H9 (cell line): Measurements from ENCODE around the gene F3. TPM values are rescaled to one million over a fixed set of nuclear protein-coding genes. Genes with fewer than 3 reads are reported as not detected.

Experiments
- DNase-seq: peaks from one replicate; pipeline ENCODE4 v3.0.0-alpha.2; 2017
- H2AFZ ChIP-seq: one replicate; pipeline ENCODE4 v1.6.1; 2013; ENCODE audit warnings: mild to moderate bottlenecking, low read length, control low read depth, moderate library complexity
- H2AK5ac ChIP-seq: 2 replicates; pipeline ENCODE4 v1.6.1; 2013; ENCODE audit warnings: low read length, control low read depth, mixed read lengths; ENCODE audit not compliant: insufficient read length
- H2BK120ac ChIP-seq: one replicate; pipeline ENCODE4 v1.6.1; 2013; ENCODE audit warnings: low read depth, mild to moderate bottlenecking, low read length, control low read depth, inconsistent platforms; ENCODE audit not compliant: poor library complexity, severe bottlenecking
- H2BK12ac ChIP-seq: 2 replicates; pipeline ENCODE4 v1.6.1; 2013; ENCODE audit warnings: low read length, control low read depth, mixed read lengths, low read depth; ENCODE audit not compliant: insufficient read length
- H2BK15ac ChIP-seq: 2 replicates; pipeline ENCODE4 v1.6.1; 2013; ENCODE audit warnings: low read depth, low read length, control low read depth
- H2BK20ac ChIP-seq: one replicate; pipeline ENCODE4 v1.6.1; 2013; ENCODE audit warnings: low read depth, mild to moderate bottlenecking, low read length, control low read depth, inconsistent platforms; ENCODE audit not compliant: poor library complexity, severe bottlenecking
- H2BK5ac ChIP-seq: 2 replicates; pipeline ENCODE4 v1.6.1; 2013; ENCODE audit warnings: low read length, control low read depth, mixed read lengths; ENCODE audit not compliant: insufficient read length
- H3K14ac ChIP-seq: 2 replicates; pipeline ENCODE4 v1.6.1; 2013; ENCODE audit warnings: low read length, control low read depth; ENCODE audit not compliant: insufficient read depth
- H3K18ac ChIP-seq: 2 replicates; pipeline ENCODE4 v1.6.1; 2013; ENCODE audit warnings: low read depth, mild to moderate bottlenecking, mixed read lengths, low read length, control low read depth; ENCODE audit not compliant: insufficient read length
- H3K23ac ChIP-seq: 2 replicates; pipeline ENCODE4 v1.6.1; 2013; ENCODE audit warnings: low read length, control low read depth, mixed read lengths, low read depth; ENCODE audit not compliant: insufficient read length
- H3K23me2 ChIP-seq: 2 replicates; pipeline ENCODE4 v1.6.1; 2013; ENCODE audit warnings: low read depth, mild to moderate bottlenecking, mixed read lengths, low read length, control low read depth; ENCODE audit not compliant: insufficient read length, poor library complexity, severe bottlenecking
- H3K27ac ChIP-seq: 2 replicates; pipeline ENCODE4 v1.5.1; 2013; ENCODE audit warnings: low read length, control low read depth, mixed read lengths, low read depth; ENCODE audit not compliant: insufficient read length
- H3K27me3 ChIP-seq: 2 replicates; pipeline ENCODE4 v1.6.1; 2013; ENCODE audit warnings: low read length, control low read depth, inconsistent platforms; ENCODE audit not compliant: insufficient read depth
- H3K4ac ChIP-seq: 2 replicates; pipeline ENCODE4 v1.6.1; 2013; ENCODE audit warnings: low read depth, mild to moderate bottlenecking, control low read depth, inconsistent platforms, low read length, moderate library complexity
- H3K4me1 ChIP-seq: 2 replicates; pipeline ENCODE4 v1.6.1; 2013; ENCODE audit warnings: low read length, control low read depth, inconsistent platforms; ENCODE audit not compliant: insufficient read depth
- H3K4me2 ChIP-seq: 2 replicates; pipeline ENCODE4 v1.6.1; 2013; ENCODE audit warnings: low read length, control low read depth, mixed read lengths; ENCODE audit not compliant: insufficient read length, insufficient read depth
- H3K56ac ChIP-seq: 2 replicates; pipeline ENCODE4 v1.6.1; 2013; ENCODE audit warnings: low read depth, mild to moderate bottlenecking, mixed read lengths, low read length, control low read depth; ENCODE audit not compliant: insufficient read length
- H3K79me1 ChIP-seq: 2 replicates; pipeline ENCODE4 v1.6.1; 2013; ENCODE audit warnings: low read depth, mild to moderate bottlenecking, moderate library complexity, low read length, control low read depth, inconsistent platforms; ENCODE audit not compliant: insufficient read depth, poor library complexity, severe bottlenecking
- H3K79me2 ChIP-seq: 2 replicates; pipeline ENCODE4 v1.6.1; 2013; ENCODE audit warnings: low read length, control low read depth, inconsistent platforms; ENCODE audit not compliant: insufficient read depth
- H3K9ac ChIP-seq: 2 replicates; pipeline ENCODE4 v1.6.1; 2013; ENCODE audit warnings: low read length, control low read depth, mixed read lengths; ENCODE audit not compliant: insufficient read length; ENCODE audit errors: extremely low read depth
- H3K9me3 ChIP-seq: one replicate; pipeline ENCODE4 v1.6.1; 2013; ENCODE audit warnings: low read depth, low read length, inconsistent platforms; ENCODE audit not compliant: control insufficient read depth
- H3T11ph ChIP-seq: one replicate; pipeline ENCODE4 v1.6.1; 2013; ENCODE audit warnings: mild to moderate bottlenecking, low read length, control low read depth, inconsistent platforms
- H4K20me1 ChIP-seq: one replicate; pipeline ENCODE4 v1.6.1; 2013; ENCODE audit not compliant: control insufficient read depth, insufficient read length, insufficient read depth
- H4K5ac ChIP-seq: 2 replicates; pipeline ENCODE4 v1.6.1; 2013; ENCODE audit warnings: low read depth, mild to moderate bottlenecking, mixed read lengths, low read length, control low read depth; ENCODE audit not compliant: insufficient read length
- H4K8ac ChIP-seq: replicated peaks from 2 replicates; pipeline ENCODE4 v1.6.1; 2013; ENCODE audit warnings: low read length, control low read depth, mixed read lengths, low read depth; ENCODE audit not compliant: insufficient read length
- H4K91ac ChIP-seq: 2 replicates; pipeline ENCODE4 v1.6.1; 2013; ENCODE audit warnings: low read depth, mild to moderate bottlenecking, moderate library complexity, mixed read lengths, low read length, control low read depth; ENCODE audit not compliant: insufficient read length
- H3K27ac Mint-ChIP-seq, 3 experiments: 2 replicates in 2 of 3; 3 replicates in 1 of 3; pipeline ENCODE4 v1.8.0; 2020 to 2021; ENCODE audit warnings: mixed read lengths in 3 of 3, mild to moderate bottlenecking in 1 of 3, moderate library complexity in 1 of 3
- H3K27me3 Mint-ChIP-seq: 2 replicates; pipeline ENCODE4 v1.8.0; 2021; ENCODE audit warnings: low read depth, mild to moderate bottlenecking, moderate library complexity, mixed read lengths
- H3K36me3 Mint-ChIP-seq, 3 experiments: 2 replicates in 2 of 3; 3 replicates in 1 of 3; pipeline ENCODE4 v1.8.0; 2020 to 2021; ENCODE audit warnings: low read depth in 3 of 3, mixed read lengths in 3 of 3; ENCODE audit not compliant: insufficient read depth in 1 of 3
- H3K4me1 Mint-ChIP-seq, 2 experiments: 2 replicates each; pipeline ENCODE4 v1.8.0; 2020; ENCODE audit warnings: mixed read lengths in 2 of 2
- H3K4me3 Mint-ChIP-seq, 2 experiments: 2 replicates in 1 of 2; 3 replicates in 1 of 2; pipeline ENCODE4 v1.8.0; 2020 to 2021; ENCODE audit warnings: mild to moderate bottlenecking in 2 of 2, mixed read lengths in 2 of 2, moderate library complexity in 1 of 2
- H3K9me3 Mint-ChIP-seq, 2 experiments: 2 replicates in 1 of 2; 3 replicates in 1 of 2; pipeline ENCODE4 v1.8.0; 2020; ENCODE audit warnings: mild to moderate bottlenecking in 2 of 2, mixed read lengths in 2 of 2, moderate library complexity in 1 of 2
- WGBS: extraction: QIAGEN DNeasy Blood & Tissue Kit; methylation state at CpG from one replicate; pipeline ENCODE4 v1.1.7; 2013; ENCODE audit warnings: missing lambda C conversion rate, low lambda C conversion rate, mixed read lengths; ENCODE audit not compliant: insufficient read length; ENCODE audit errors: extremely low coverage; 5-methylcytosine and 5-hydroxymethylcytosine counted together
- total RNA-seq: library from RNA; stranded (reverse); gene quantifications from 2 replicates; pipeline ENCODE4 v1.2.1, GENCODE V29; 2021
- TF ChIP-seq, protein P1 (sequence below): fragments of 200-600 bp; sonication (generic); conservative IDR thresholded peaks from 3 replicates; pipeline ENCODE4 v1.8.0; 2021; ENCODE audit warnings: antibody characterized with exemption, mild to moderate bottlenecking

Gene F3
- total RNA-seq, 1 experiment from 2014 or later = 21.7 TPM

- Histone ChIP-seq H3K14ac (no peak overlapping the region), H4K20me1 (no peaks in the 10 kb centered on the region), H4K8ac (no peak overlapping the region), H3K4me2 (no peak overlapping the region), H4K5ac (no peak overlapping the region), H3K18ac (no peak overlapping the region), H3K79me2 (no peaks in the 10 kb centered on the region), H3K9ac (no peak overlapping the region), H3K4ac (no peak overlapping the region), H3K4me1 (peaks cover 16% of the 10 kb centered on the region; the same call in 1 of the 2 replicates), H3K23ac (no peak overlapping the region), H2AFZ (no peak overlapping the region), H3K23me2 (no peaks in the 10 kb centered on the region), H3K56ac (no peak overlapping the region), H3K9me3 (no peaks in the 10 kb centered on the region), H2BK15ac (no peak overlapping the region), H2BK5ac (no peak overlapping the region), H2BK20ac (no peak overlapping the region), H3K27me3 (no peaks in the 10 kb centered on the region), H2BK120ac (no peak overlapping the region), H3K79me1 (no peaks in the 10 kb centered on the region), H4K91ac (no peak overlapping the region), H3K27ac (no peak overlapping the region), H3T11ph (no peak overlapping the region), H2BK12ac (no peak overlapping the region), H2AK5ac (no peak overlapping the region)
- TF ChIP-seq, protein P1, sequence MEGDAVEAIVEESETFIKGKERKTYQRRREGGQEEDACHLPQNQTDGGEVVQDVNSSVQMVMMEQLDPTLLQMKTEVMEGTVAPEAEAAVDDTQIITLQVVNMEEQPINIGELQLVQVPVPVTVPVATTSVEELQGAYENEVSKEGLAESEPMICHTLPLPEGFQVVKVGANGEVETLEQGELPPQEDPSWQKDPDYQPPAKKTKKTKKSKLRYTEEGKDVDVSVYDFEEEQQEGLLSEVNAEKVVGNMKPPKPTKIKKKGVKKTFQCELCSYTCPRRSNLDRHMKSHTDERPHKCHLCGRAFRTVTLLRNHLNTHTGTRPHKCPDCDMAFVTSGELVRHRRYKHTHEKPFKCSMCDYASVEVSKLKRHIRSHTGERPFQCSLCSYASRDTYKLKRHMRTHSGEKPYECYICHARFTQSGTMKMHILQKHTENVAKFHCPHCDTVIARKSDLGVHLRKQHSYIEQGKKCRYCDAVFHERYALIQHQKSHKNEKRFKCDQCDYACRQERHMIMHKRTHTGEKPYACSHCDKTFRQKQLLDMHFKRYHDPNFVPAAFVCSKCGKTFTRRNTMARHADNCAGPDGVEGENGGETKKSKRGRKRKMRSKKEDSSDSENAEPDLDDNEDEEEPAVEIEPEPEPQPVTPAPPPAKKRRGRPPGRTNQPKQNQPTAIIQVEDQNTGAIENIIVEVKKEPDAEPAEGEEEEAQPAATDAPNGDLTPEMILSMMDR = no peak
- Mint-ChIP-seq H3K27ac (no peak overlapping the region), H3K4me3 (no peak overlapping the region), H3K9me3 (no peaks in the 10 kb centered on the region; a peak in 1 of 5 replicates), H3K36me3 (no peaks in the 10 kb centered on the region; a peak in 1 of 7 replicates), H3K27me3 (no peaks in the 10 kb centered on the region), H3K4me1 (peaks cover 44% of the 10 kb centered on the region in 2 experiments)
- WGBS = no CpG with 5 or more reads among the region's 5 CpGs
- DNase-seq = no peak
Observed at GRCh38 chr1:94549706-94550105, 8.1 kb upstream of the F3 start.
